Cardiac fibroblast (primary cell): ENCODE data around the gene CREB3L4.

Experiments used
- DNase-seq, 2 donors: peaks; one replicate each; pipeline versions ENCODE4 v3.0.0 to v3.0.0-alpha.2; 2010; ENCODE audit warnings: low read depth in 2 of 2
- H3K4me3 ChIP-seq, 2 donors: replicated peaks in 1 of 2; 1 replicate in 1 of 2; 2 replicates in 1 of 2; pipeline ENCODE4 v1.5.1; 2011; ENCODE audit warnings: low read depth in 2 of 2, low read length in 2 of 2, mild to moderate bottlenecking in 2 of 2, moderate library complexity in 1 of 2
- TF ChIP-seq, protein P1 (sequence below): IDR thresholded peaks from one replicate; pipeline ENCODE4 v1.5.1; 2011; ENCODE audit warnings: low read depth, mild to moderate bottlenecking, low read length, inconsistent platforms

Gene CREB3L4

DNA sequence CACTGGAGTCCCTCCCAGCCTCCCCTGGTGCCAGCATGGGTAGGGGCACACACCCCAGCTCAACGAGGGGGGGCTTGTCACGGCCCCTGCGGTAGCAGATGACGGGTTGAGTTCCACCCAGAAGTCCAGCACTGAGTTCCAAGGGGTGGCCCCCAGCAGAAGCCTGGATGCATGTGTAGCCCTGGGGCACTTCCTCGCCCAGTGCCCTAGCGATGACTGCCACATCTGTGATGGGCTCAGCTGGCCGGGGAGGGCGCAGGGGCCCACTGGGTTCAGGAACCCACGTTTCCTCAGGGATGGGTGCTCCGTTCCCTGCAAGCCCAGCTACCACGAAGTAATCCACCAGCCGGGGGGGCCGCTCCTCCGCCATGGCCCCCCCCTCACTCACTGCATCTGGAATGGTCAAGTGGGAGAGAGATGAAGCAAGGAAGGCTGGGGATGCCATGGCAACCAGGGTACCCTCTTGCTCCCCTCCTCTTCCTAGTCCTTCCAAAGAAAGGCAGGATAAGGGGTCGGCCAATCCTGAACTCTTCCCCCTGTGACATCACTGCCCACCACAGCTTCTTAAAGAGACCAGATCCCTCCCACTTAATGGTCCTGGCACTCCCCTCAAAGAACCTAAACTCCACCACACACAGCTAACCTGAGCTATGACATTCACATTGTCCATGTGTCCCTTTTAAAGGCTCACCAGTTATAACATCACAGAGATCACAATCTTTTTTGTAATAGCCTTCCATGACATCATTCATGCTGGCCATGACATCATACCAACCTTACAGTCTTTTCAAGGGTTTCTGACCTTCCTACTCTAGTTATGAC is 23.5 kb upstream of the CREB3L4 start:
- no peak overlapping the region for H3K4me3 ChIP-seq
- DNase-seq = peak in 1 of 2 donors; percentile 18
- TF ChIP-seq, protein P1, sequence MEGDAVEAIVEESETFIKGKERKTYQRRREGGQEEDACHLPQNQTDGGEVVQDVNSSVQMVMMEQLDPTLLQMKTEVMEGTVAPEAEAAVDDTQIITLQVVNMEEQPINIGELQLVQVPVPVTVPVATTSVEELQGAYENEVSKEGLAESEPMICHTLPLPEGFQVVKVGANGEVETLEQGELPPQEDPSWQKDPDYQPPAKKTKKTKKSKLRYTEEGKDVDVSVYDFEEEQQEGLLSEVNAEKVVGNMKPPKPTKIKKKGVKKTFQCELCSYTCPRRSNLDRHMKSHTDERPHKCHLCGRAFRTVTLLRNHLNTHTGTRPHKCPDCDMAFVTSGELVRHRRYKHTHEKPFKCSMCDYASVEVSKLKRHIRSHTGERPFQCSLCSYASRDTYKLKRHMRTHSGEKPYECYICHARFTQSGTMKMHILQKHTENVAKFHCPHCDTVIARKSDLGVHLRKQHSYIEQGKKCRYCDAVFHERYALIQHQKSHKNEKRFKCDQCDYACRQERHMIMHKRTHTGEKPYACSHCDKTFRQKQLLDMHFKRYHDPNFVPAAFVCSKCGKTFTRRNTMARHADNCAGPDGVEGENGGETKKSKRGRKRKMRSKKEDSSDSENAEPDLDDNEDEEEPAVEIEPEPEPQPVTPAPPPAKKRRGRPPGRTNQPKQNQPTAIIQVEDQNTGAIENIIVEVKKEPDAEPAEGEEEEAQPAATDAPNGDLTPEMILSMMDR = no peak

DNA sequence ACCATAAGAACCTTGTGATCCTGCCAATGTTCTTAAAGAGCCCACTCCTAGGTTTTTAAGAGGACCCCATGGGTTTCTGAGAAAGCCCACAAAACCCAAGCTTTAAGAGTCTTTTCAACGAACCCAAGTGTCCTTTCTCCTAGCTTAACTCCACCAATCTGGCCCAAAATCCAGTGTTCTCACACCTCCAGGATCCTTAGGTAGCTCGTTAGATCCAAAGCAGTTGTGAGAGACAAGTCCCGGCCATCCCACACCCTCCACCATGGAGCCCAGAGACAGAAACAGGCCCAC is 22.9 kb upstream of the CREB3L4 start:
- no peak for DNase-seq
- TF ChIP-seq, protein P1 = no peak
- H3K4me3 ChIP-seq = peak overlapping the region in 1 of 2 donors; percentile 77

DNA sequence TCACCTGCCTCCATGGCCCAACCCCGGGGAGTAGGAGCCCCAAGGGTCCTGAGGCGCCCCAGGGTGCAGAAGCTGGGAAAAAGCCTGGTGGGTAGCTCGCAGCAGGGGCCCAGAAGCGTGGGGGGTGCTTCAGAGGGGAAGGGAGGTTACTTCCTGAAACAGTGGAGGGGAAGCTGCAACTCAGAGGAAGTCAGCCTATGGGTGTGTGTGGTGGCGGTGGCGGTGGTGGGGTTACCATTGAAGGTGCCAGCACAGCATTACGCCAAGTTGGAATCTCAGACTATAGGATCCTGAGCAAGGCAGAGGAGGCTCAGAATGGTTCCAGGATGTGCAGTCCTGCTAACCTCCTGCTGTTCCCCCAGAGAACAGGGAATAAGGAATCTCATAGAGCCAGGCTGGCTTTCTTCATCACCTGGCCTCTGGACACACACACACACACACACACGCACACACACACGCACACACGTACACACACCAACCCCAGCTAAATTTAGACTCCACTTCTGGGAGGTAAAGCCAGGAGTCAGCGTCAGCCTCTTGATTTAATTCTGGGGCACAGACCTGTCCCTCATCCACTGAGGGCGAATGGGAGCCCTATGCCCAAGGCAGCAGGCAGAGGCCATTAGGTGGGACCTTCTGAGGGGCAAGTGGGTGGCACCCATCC is 22.4 kb upstream of the CREB3L4 start:
- peak; percentile 57 to 69 for DNase-seq
- TF ChIP-seq, protein P1 = no peak
- peak overlapping the region; percentile 77 to 78 for H3K4me3 ChIP-seq

DNA sequence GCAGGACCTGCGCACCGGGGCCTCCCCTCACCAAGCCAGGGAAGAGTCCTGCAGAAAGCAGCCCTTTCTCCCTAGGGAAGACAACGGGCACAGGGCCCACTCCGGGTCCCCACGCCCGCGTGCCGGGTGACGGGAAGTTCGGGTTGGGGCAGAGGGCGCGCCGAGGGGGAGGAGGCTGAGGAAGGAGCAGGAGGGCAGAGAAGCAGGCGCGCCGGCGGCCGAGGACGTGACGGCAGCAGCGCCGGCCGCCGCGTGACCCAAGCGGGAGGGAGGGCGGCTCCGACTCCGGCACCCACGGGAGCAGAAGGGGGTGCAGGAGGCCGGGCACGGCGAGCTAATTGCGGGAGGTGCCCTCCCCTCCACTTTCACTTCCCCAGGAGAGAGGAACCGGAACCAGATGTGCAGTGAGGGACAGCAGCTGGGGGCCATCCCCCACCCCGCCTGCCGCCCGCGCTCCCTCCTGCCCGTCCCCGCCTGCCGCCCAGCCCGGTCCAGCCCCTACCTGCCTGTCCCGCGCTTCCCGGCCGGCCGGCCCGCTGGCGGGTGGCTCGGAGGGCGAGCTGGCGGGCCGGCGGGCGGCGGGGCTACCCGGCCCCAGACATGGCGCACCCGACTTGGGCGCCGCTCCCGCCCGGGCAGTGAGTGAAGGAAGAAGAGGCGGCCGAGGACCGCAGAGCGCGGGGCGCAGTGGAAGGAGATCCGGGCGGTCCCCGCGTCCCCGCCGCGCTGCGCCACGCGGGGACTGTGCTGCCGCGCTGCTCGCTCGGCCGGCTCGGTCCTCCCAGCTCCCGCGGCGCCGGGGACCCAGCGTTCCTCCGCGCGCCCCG is 21.7 kb upstream of the CREB3L4 start:
- H3K4me3 ChIP-seq = peak overlapping the region; percentile 77 to 78
- TF ChIP-seq, protein P1 = no peak
- DNase-seq = peak; percentile 71 to 89

DNA sequence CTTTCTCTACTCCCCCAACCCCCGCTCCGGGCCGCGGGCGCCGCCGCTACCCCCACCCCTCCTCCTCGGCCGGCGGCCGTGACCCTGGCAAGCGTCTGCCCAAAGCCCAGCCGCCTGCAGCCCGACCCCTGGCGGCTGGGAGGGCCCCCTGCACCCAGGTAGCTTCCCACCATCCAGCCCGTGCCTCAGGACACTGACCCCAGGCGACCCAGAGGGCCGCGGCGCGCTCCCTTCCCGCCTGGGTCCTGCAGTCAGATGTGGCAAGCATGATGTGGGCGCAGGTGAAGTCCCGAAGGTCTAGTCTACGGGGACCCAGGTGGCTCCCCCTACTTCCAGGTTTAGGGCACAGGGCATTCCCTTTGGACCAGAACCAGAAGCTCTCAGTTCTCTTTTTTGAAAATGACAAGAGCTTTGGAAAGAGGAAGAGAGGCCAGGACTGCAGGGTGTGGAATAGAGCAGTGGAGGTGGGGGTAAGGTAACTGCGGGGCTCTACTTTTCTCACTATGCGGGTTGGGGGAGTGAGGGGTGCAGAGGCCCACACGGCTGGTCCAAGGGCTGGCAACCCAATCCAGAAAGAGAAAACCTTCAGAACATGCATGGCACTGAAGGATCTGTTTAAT is 21.0 kb upstream of the CREB3L4 start, which contains the start of gene DENND4B:
Gene DENND4B (minus strand): TSS at position 97 of the 620 bp plus-strand sequence. CDS start 2,344 bp downstream, outside the sequence.
- peak; percentile 76 to 86 for DNase-seq
- H3K4me3 ChIP-seq = peak within 1 kb of the TSS; percentile 77 to 78
- TF ChIP-seq, protein P1 = peak; percentile 84

DNA sequence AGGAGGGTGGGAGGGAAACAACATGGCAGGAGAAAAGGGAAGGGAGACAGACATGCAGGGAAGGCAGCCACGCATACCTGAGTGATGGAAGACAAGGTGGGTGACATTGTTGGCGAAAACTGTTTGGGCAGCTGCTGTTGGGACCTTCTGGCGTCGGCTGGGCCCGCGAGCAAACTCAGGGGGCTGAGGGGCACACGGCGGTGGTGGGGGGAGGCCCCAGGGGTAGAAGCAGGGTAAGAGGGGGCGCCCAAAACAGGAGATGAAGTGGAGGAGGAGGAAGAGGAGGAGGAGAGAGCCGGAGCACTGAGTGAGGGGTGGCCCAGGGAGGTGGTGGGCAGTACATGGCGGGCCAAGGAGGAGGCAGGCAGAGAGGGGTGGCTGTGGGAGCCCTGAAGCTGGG is 16.5 kb upstream of the CREB3L4 start:
- TF ChIP-seq, protein P1 = no peak
- no peak overlapping the region for H3K4me3 ChIP-seq
- no peak for DNase-seq
